Fibroblast of gingiva (primary cell): ENCODE results near the gene TTC7B.

Experiments used
- DNase-seq: peaks from one replicate; pipeline ENCODE4 v3.0.0-alpha.2; 2011; ENCODE audit warnings: low read depth

Gene TTC7B

GRCh38 chr14:90740081-90740480, 76.1 kb downstream of the TTC7B start:
- DNase-seq, result no peak

GRCh38 chr14:90739318-90740068, 76.7 kb downstream of the TTC7B start:
- DNase-seq, result no peak

GRCh38 chr14:90733139-90733808, 83.0 kb downstream of the TTC7B start:
- DNase-seq, result no peak

- no peak for DNase-seq
These were observed 83.5 kb downstream of the TTC7B start for GRCh38 chr14:90732718-90733117.

GRCh38 chr14:90732139-90732538, 84.1 kb downstream of the TTC7B start:
- no peak for DNase-seq

GRCh38 chr14:90731487-90731886, 84.7 kb downstream of the TTC7B start:
- no peak for DNase-seq

GRCh38 chr14:90730206-90730766, 85.9 kb downstream of the TTC7B start:
- DNase-seq, result no peak

- no peak for DNase-seq
These were observed 87.3 kb downstream of the TTC7B start for GRCh38 chr14:90728951-90729350.

- DNase-seq, result no peak
These were observed 89.1 kb downstream of the TTC7B start for GRCh38 chr14:90727082-90727481.

GRCh38 chr14:90726656-90727055, 89.6 kb downstream of the TTC7B start:
- DNase-seq, result peak; percentile 63

GRCh38 chr14:90724866-90725265, 91.4 kb downstream of the TTC7B start:
- DNase-seq, result no peak

- no peak for DNase-seq
These were observed 93.6 kb downstream of the TTC7B start for GRCh38 chr14:90722590-90722989.

GRCh38 chr14:90721619-90722305, 94.5 kb downstream of the TTC7B start:
- no peak for DNase-seq

GRCh38 chr14:90720832-90721231, 95.4 kb downstream of the TTC7B start:
- no peak for DNase-seq

GRCh38 chr14:90720336-90720735, 95.9 kb downstream of the TTC7B start:
- DNase-seq, result no peak

- DNase-seq, result peak; percentile 39
These were observed 98.3 kb downstream of the TTC7B start for GRCh38 chr14:90717916-90718315.

- DNase-seq, result no peak
These were observed 100.2 kb downstream of the TTC7B start for GRCh38 chr14:90715993-90716392.

- no peak for DNase-seq
These were observed 100.7 kb downstream of the TTC7B start for GRCh38 chr14:90715495-90715894.

GRCh38 chr14:90714811-90715210, 101.4 kb downstream of the TTC7B start:
- DNase-seq, result no peak

- no peak for DNase-seq
These were observed 111.4 kb downstream of the TTC7B start for GRCh38 chr14:90704738-90705392.

- no peak for DNase-seq
These were observed 112.1 kb downstream of the TTC7B start for GRCh38 chr14:90703841-90704737.
